Glutamatergic neuron (in vitro differentiated cells): Measurements from ENCODE around the gene FLYWCH1. TPM values are rescaled to one million over a fixed set of nuclear protein-coding genes. Genes with fewer than 3 reads are reported as not detected.

Source experiments
- DNase-seq: peaks from one replicate; pipeline ENCODE4 v3.0.0; 2022
- H3K27ac Mint-ChIP-seq: one replicate; pipeline ENCODE4 v1.8.0; 2020; ENCODE audit warnings: mild to moderate bottlenecking, mixed read lengths, inconsistent platforms; ENCODE audit not compliant: unreplicated experiment
- H3K27me3 Mint-ChIP-seq: one replicate; pipeline ENCODE4 v1.8.0; 2020; ENCODE audit warnings: mild to moderate bottlenecking, moderate library complexity, mixed read lengths, inconsistent platforms; ENCODE audit not compliant: unreplicated experiment
- H3K36me3 Mint-ChIP-seq: one replicate; pipeline ENCODE4 v1.8.0; 2020; ENCODE audit warnings: mild to moderate bottlenecking, mixed read lengths, inconsistent platforms; ENCODE audit not compliant: unreplicated experiment
- H3K4me1 Mint-ChIP-seq: one replicate; pipeline ENCODE4 v1.8.0; 2020; ENCODE audit warnings: mild to moderate bottlenecking, low read depth, mixed read lengths, inconsistent platforms; ENCODE audit not compliant: unreplicated experiment
- H3K4me3 Mint-ChIP-seq: one replicate; pipeline ENCODE4 v1.8.0; 2020; ENCODE audit warnings: mild to moderate bottlenecking, mixed read lengths, inconsistent platforms; ENCODE audit not compliant: unreplicated experiment
- H3K9me3 Mint-ChIP-seq: one replicate; pipeline ENCODE4 v1.8.0; 2020; ENCODE audit warnings: mild to moderate bottlenecking, moderate library complexity, mixed read lengths, inconsistent platforms; ENCODE audit not compliant: unreplicated experiment
- total RNA-seq: library from RNA; stranded (reverse); fragmentation: NEBNext Ultra II Directional; extraction: Animal tissue kit (Norgen Biotek cat#: 25700); gene quantifications from one replicate; pipeline ENCODE4 v1.2.1, GENCODE V29; 2021; ENCODE audit not compliant: unreplicated experiment
- TF ChIP-seq, protein P1 (sequence below): fragments of 200-600 bp; sonication (generic); IDR thresholded peaks from one replicate; pipeline ENCODE4 v1.5.0; 2021; ENCODE audit not compliant: partially characterized antibody, unreplicated experiment

The FLYWCH1 gene
- total RNA-seq, 1 donor from 2014 or later, result 77.1 TPM

- Mint-ChIP-seq H3K27ac (peak overlapping the region; percentile 94), H3K4me3 (peak overlapping the region; percentile 94), H3K27me3 (no peaks in the 10 kb centered on the region), H3K36me3 (no peaks in the 10 kb centered on the region), H3K9me3 (peaks cover 7% of the 10 kb centered on the region), H3K4me1 (peaks cover 12% of the 10 kb centered on the region)
- TF ChIP-seq, protein P1, sequence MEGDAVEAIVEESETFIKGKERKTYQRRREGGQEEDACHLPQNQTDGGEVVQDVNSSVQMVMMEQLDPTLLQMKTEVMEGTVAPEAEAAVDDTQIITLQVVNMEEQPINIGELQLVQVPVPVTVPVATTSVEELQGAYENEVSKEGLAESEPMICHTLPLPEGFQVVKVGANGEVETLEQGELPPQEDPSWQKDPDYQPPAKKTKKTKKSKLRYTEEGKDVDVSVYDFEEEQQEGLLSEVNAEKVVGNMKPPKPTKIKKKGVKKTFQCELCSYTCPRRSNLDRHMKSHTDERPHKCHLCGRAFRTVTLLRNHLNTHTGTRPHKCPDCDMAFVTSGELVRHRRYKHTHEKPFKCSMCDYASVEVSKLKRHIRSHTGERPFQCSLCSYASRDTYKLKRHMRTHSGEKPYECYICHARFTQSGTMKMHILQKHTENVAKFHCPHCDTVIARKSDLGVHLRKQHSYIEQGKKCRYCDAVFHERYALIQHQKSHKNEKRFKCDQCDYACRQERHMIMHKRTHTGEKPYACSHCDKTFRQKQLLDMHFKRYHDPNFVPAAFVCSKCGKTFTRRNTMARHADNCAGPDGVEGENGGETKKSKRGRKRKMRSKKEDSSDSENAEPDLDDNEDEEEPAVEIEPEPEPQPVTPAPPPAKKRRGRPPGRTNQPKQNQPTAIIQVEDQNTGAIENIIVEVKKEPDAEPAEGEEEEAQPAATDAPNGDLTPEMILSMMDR, result peak; percentile 92
- DNase-seq, result peak; percentile 88
Observed at GRCh38 chr16:2904100-2904921, 7.4 kb upstream of the FLYWCH1 start.

DNA sequence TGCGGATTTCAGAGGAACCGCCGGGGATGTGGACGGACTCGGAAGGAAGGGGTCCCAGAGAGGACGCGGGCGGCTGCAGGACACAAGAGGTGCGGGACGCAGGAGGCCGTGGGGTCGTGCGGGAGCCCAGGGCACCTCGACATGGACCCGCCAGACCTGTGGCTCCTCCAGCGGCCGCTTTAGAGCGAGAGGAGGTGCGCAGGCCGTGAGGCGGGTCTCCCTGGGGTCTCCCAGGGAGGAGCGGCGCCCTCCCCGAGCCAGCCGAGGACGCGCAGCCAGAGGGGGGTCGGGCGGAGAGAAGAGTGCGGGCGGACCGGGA, 6.8 kb upstream of the FLYWCH1 start:
- Mint-ChIP-seq H3K9me3 (peaks cover 7% of the 10 kb centered on the region), H3K4me1 (peaks cover 12% of the 10 kb centered on the region), H3K36me3 (no peaks in the 10 kb centered on the region), H3K4me3 (peak overlapping the region; percentile 94), H3K27me3 (no peaks in the 10 kb centered on the region), H3K27ac (peak overlapping the region; percentile 94)
- DNase-seq, result peak; percentile 74
- TF ChIP-seq, protein P1, result no peak

DNA sequence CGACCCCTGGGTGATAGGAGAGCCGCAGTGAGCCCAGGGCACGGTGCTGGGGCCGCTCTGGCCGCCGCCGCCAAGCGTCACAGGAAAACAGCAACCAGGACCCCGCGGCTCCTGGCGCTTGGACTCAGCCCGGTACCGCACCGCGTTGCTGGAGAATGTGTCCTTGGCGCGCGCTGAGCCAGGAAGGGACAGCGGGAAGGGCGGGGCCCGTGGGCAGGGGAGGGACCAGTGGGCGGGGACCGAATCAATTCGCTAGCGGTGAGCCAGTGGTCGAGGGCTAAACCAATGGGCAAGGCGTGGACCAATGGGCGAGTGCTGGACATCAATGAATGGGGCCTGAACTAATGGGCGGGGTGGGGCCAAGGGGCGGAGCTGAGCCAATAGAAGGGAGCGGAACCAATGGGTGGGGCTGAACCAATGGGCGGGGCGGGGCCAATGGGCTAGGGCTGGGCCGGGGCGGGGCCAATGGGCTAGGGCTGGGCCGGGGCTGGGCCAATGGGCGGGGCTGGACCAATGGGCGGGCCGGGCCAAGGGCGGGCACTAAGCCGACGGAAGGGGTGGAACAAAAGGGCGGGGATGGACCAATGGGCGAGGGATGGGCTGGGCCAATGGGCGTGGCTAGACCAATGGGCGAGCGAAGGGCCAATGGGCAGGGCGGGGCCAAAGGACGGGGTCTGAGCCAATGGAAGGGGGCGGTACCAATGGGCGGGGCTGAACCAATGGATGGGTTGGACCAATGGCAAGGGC, 6.3 kb upstream of the FLYWCH1 start:
- no peaks in the 10 kb centered on the region for H3K36me3 Mint-ChIP-seq

GRCh38 chr16:2905988-2906387, 5.7 kb upstream of the FLYWCH1 start:
- peak overlapping the region; percentile 89 for H3K4me3 Mint-ChIP-seq
- H3K27ac Mint-ChIP-seq, result peak overlapping the region; percentile 99
- H3K9me3 Mint-ChIP-seq, result peaks cover 7% of the 10 kb centered on the region
- H3K4me1 Mint-ChIP-seq, result peaks cover 12% of the 10 kb centered on the region
- TF ChIP-seq, protein P1, result no peak
- no peak for DNase-seq
- H3K27me3 Mint-ChIP-seq, result no peaks in the 10 kb centered on the region
- no peaks in the 10 kb centered on the region for H3K36me3 Mint-ChIP-seq

More for the DNA sequence above, 6.3 kb upstream of the FLYWCH1 start:
- peak; percentile 100 for DNase-seq
- Mint-ChIP-seq H3K9me3 (peaks cover 9% of the 10 kb centered on the region), H3K27me3 (no peaks in the 10 kb centered on the region), H3K27ac (peak overlapping the region; percentile 99), H3K4me1 (peaks cover 12% of the 10 kb centered on the region), H3K4me3 (peak overlapping the region; percentile 94)
- TF ChIP-seq, protein P1, result no peak
